Thyroid gland (tissue), 4 donors: Measurements from ENCODE around the gene ATIC. TPM values are rescaled to one million over a fixed set of nuclear protein-coding genes. Genes with fewer than 3 reads are reported as not detected.

Source experiments
- DNase-seq, 2 donors: peaks; one replicate each; pipeline ENCODE4 v3.0.0-alpha.2; 2019
- H3K27ac ChIP-seq, 3 donors: fragments of 200-600 bp; sonication (generic); 1 replicate in 2 of 3; 2 replicates in 1 of 3; pipeline ENCODE4 v1.5.1; 2016 to 2019; ENCODE audit warnings: mild to moderate bottlenecking in 1 of 3, moderate library complexity in 1 of 3
- H3K27me3 ChIP-seq: fragments of 200-600 bp; sonication (generic); one replicate; pipeline ENCODE4 v1.5.1; 2019
- H3K36me3 ChIP-seq, 2 donors: fragments of 200-600 bp; sonication (generic); one replicate each; pipeline ENCODE4 v1.5.1; 2016 to 2019
- H3K4me1 ChIP-seq, 2 donors: fragments of 200-600 bp; sonication (generic); one replicate each; pipeline ENCODE4 v1.5.1; 2017 to 2019
- H3K4me3 ChIP-seq, 3 donors: fragments of 200-600 bp; sonication (generic); replicated peaks in 1 of 3; 1 replicate in 2 of 3; 2 replicates in 1 of 3; pipeline ENCODE4 v1.5.1; 2016; ENCODE audit warnings: mild to moderate bottlenecking in 1 of 3
- H3K9me3 ChIP-seq: fragments of 200-600 bp; sonication (generic); one replicate; pipeline ENCODE4 v1.5.1; 2017
- CTCF ChIP-seq, 6 experiments: fragments of 200-600 bp in 3 of 6; fragments of 450-650 bp in 3 of 6; sonication (generic) in 3 of 6; IDR thresholded peaks; one replicate each; pipeline ENCODE4 v1.5.1; 2016 to 2019; ENCODE audit warnings: antibody characterized with exemption in 6 of 6, mild to moderate bottlenecking in 2 of 6, inconsistent platforms in 1 of 6, moderate library complexity in 1 of 6
- POLR2A ChIP-seq, 2 donors: fragments of 450-650 bp; IDR thresholded peaks; one replicate each; pipeline ENCODE4 v1.6.1; 2017; ENCODE audit warnings: antibody characterized with exemption in 2 of 2, mild to moderate bottlenecking in 2 of 2, moderate library complexity in 1 of 2
- WGBS, 2 donors: methylation state at CpG; one replicate each; pipeline ENCODE4 v1.1.5; 2017; 5-methylcytosine and 5-hydroxymethylcytosine counted together
- intact Hi-C: fragments of 100-400 bp; cut with DNase I; formaldehyde crosslinking; loops from one replicate; pipeline ENCODE4 v1.15.1; 2023
- total RNA-seq, 4 donors: library from RNA; depleted of rRNA; stranded (reverse); fragments of >200 nt; gene quantifications; one replicate each; pipeline ENCODE4 v1.2.3, GENCODE V29; 2016

The ATIC gene
- total RNA-seq, 4 donors from 2014 or later = 25.7 to 35.1 (median 27.4) TPM

DNA sequence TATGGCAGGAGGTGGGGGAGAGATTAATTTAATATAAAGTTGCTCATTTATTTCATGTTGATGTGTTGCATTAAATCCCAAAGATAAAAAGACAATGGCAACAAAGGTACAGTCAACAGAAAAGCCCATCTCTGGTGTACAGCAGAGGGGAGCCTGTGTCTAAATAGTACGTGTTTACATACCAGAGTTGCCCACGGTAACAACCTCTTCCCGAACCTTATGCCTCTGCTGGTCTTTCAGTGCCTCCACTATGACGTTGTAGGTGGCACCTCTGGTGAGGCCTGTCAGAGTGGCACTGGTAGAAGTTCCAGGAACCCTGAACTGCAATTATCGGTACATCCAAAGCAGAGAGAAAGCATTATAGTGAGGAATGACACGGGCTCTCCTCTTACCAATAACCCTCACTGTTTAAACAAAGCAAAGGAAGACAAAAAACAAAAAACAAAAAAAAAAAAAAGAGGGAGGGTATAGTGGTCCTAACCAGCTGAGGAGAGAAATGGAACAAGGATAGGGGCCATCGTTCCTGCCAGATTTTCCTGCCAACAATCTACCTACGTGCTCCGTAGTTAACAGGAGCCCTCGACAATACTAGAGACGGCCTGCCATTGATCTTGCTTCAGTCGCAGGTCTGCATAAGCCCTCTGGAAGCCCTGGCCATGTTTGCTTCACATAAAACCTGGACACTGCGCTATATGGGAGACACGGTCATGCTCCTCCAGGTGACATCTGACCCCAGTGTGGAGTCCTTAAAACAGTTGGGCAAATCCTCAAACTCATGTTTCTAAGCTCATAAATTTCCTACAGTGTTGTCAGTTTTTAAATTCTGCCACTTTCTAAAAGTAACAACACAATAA, 58.5 kb downstream of the ATIC start:
- Histone ChIP-seq H3K4me3 (no peak overlapping the region), H3K27me3 (no peaks in the 10 kb centered on the region), H3K27ac (no peak overlapping the region), H3K4me1 (no peaks in the 10 kb centered on the region), H3K9me3 (no peaks in the 10 kb centered on the region), H3K36me3 (peaks cover 0 to 9% of the 10 kb centered on the region in 2 donors)
- 85% methylated on average over 14 of the region's 14 CpGs for WGBS, 2 donors
- intact Hi-C loops = no loop called here
- no peak for TF ChIP-seq POLR2A (IDR thresholded peaks at IDR 0.05)
- TF ChIP-seq CTCF (IDR thresholded peaks at IDR 0.05) = no peak
- no peak for DNase-seq

GRCh38 chr2:215371915-215372897, 60.3 kb downstream of the ATIC start:
- DNase-seq = no peak
- Histone ChIP-seq H3K36me3 (peaks cover 0 to 11% of the 10 kb centered on the region in 2 donors), H3K27ac (no peak overlapping the region)

GRCh38 chr2:215372968-215373649, 61.2 kb downstream of the ATIC start:
- Histone ChIP-seq H3K27me3 (no peaks in the 10 kb centered on the region), H3K27ac (no peak overlapping the region), H3K4me3 (no peak overlapping the region), H3K4me1 (no peaks in the 10 kb centered on the region), H3K9me3 (no peaks in the 10 kb centered on the region), H3K36me3 (peaks cover 0 to 3% of the 10 kb centered on the region in 2 donors)
- intact Hi-C loops = no loop called here
- TF ChIP-seq CTCF (IDR thresholded peaks at IDR 0.05) (no peak), POLR2A (IDR thresholded peaks at IDR 0.05) (no peak)
- no peak for DNase-seq
- WGBS, 2 donors = 90 to 92% methylated on average over 9 of the region's 9 CpGs

More at GRCh38 chr2:215371915-215372897, 60.3 kb downstream of the ATIC start:
- 92 to 93% methylated on average over 14 of the region's 14 CpGs for WGBS, 2 donors
- intact Hi-C loops = no loop called here
- Histone ChIP-seq H3K27me3 (no peaks in the 10 kb centered on the region), H3K4me3 (no peak overlapping the region), H3K9me3 (no peaks in the 10 kb centered on the region), H3K4me1 (no peaks in the 10 kb centered on the region)
- TF ChIP-seq CTCF (IDR thresholded peaks at IDR 0.05) (no peak), POLR2A (IDR thresholded peaks at IDR 0.05) (no peak)

- Histone ChIP-seq H3K4me1 (no peaks in the 10 kb centered on the region), H3K4me3 (no peak overlapping the region), H3K9me3 (no peaks in the 10 kb centered on the region), H3K36me3 (peaks cover 0 to 2% of the 10 kb centered on the region in 2 donors), H3K27me3 (no peaks in the 10 kb centered on the region), H3K27ac (no peak overlapping the region)
- WGBS, 2 donors = 93 to 94% methylated on average over 1 of the region's 1 CpG
- TF ChIP-seq POLR2A (IDR thresholded peaks at IDR 0.05) = no peak
- TF ChIP-seq CTCF (IDR thresholded peaks at IDR 0.05) = no peak
- no peak for DNase-seq
- intact Hi-C loops = no loop called here
These were observed 62.1 kb downstream of the ATIC start for GRCh38 chr2:215374002-215374401.
